Raji (cell line): ENCODE measurements around the gene MOGAT1.

ENCODE experiments used
- POLR2A ChIP-seq: IDR thresholded peaks from 2 replicates; pipeline ENCODE4 v1.6.1; 2011; ENCODE audit warnings: low read depth, low read length, control low read depth; ENCODE audit not compliant: insufficient read depth

The MOGAT1 gene

GRCh38 chr2:222715742-222716141, 44.3 kb downstream of the MOGAT1 start:
- no peak for TF ChIP-seq POLR2A

GRCh38 chr2:222722327-222722946, 51.0 kb downstream of the MOGAT1 start:
- TF ChIP-seq POLR2A = no peak

- no peak for TF ChIP-seq POLR2A
These were observed 52.8 kb downstream of the MOGAT1 start for GRCh38 chr2:222724208-222724607.

GRCh38 chr2:222728621-222729020, 57.2 kb downstream of the MOGAT1 start:
- TF ChIP-seq POLR2A = no peak

GRCh38 chr2:222730366-222730999, 59.0 kb downstream of the MOGAT1 start:
- TF ChIP-seq POLR2A = no peak

GRCh38 chr2:222731201-222731621, 59.8 kb downstream of the MOGAT1 start:
- TF ChIP-seq POLR2A = no peak

GRCh38 chr2:222732489-222733178, 61.2 kb downstream of the MOGAT1 start:
- no peak for TF ChIP-seq POLR2A

GRCh38 chr2:222733470-222733845, 62.0 kb downstream of the MOGAT1 start:
- no peak for TF ChIP-seq POLR2A

GRCh38 chr2:222733846-222734702, 62.6 kb downstream of the MOGAT1 start:
- TF ChIP-seq POLR2A = no peak

GRCh38 chr2:222734703-222735014, 63.2 kb downstream of the MOGAT1 start:
- TF ChIP-seq POLR2A = no peak

GRCh38 chr2:222736301-222736700, 64.8 kb downstream of the MOGAT1 start:
- TF ChIP-seq POLR2A = no peak

- no peak for TF ChIP-seq POLR2A
These were observed 65.5 kb downstream of the MOGAT1 start for GRCh38 chr2:222736924-222737323.

GRCh38 chr2:222738312-222738711, 66.9 kb downstream of the MOGAT1 start:
- TF ChIP-seq POLR2A = no peak

- no peak for TF ChIP-seq POLR2A
These were observed 67.4 kb downstream of the MOGAT1 start for GRCh38 chr2:222738809-222739208.

GRCh38 chr2:222739939-222740338, 68.5 kb downstream of the MOGAT1 start:
- TF ChIP-seq POLR2A = no peak
